ENCODE measurements around the gene SH3GL1. TPM values are rescaled to one million over a fixed set of nuclear protein-coding genes. Genes with fewer than 3 reads are reported as not detected.

SH3GL1 gene
- total and polyA plus RNA-seq, 10 of the 15 experiments (the other 5 are each of a cell fraction or from before 2014, with no cell fraction given), result 0.93 to 47.4 (median 28.4) TPM

- POLR2A ChIA-PET, result no interaction called here
- CTCF ChIA-PET, result no interaction called here
- Histone ChIP-seq H3K9ac (ENCODE audit: control insufficient read depth, insufficient read depth, low read length) (no peak overlapping the region), H4K20me1 (ENCODE audit: control insufficient read depth, insufficient read depth) (no peaks in the 10 kb centered on the region), H3K4me3 (no peak overlapping the region), H3K4me2 (ENCODE audit: control insufficient read depth, insufficient read depth) (no peak overlapping the region), H3K36me3 (ENCODE audit: control insufficient read depth in 2 of 2, insufficient read depth in 2 of 2, low read length in 1 of 2) (peaks cover 14 to 33% of the 10 kb centered on the region in 2 experiments; a peak in 3 of 4 replicates), H2AFZ (ENCODE audit: control insufficient read depth, low read depth, low read length) (no peak overlapping the region), H3K4me1 (ENCODE audit: control insufficient read depth, insufficient read depth, low read length) (peaks cover 21% of the 10 kb centered on the region), H3K79me2 (ENCODE audit: control insufficient read depth, insufficient read depth, low read length) (no peaks in the 10 kb centered on the region), H3K9me3 (replicated peaks; ENCODE audit: control insufficient read depth, insufficient read depth, low read length) (no peaks in the 10 kb centered on the region), H3K27ac (ENCODE audit: control insufficient read depth, insufficient read depth) (no peak overlapping the region; the same call in 1 of the 2 replicates), H3K27me3 (replicated peaks in 1 of 2; ENCODE audit: control insufficient read depth in 2 of 2, insufficient read depth in 2 of 2, low read length in 1 of 2) (no peaks in the 10 kb centered on the region)
- no TSS peak for BruUV-seq (replicated peaks)
- in situ Hi-C loops (cut with MboI), result no loop called here
- no peak for TF ChIP-seq STAT1 (conservative IDR thresholded peaks at IDR 0.05)
- no peak for TF ChIP-seq BCL3 (IDR thresholded peaks at IDR 0.05; ENCODE audit: borderline replicate concordance, insufficient read depth, low read depth, low read length, poor library complexity, severe bottlenecking)
- no peak for TF ChIP-seq NFYA (IDR thresholded peaks at IDR 0.05; ENCODE audit: borderline replicate concordance, low read depth, low read length)
- no peak for TF ChIP-seq CHD1 (IDR thresholded peaks at IDR 0.05; ENCODE audit: low read depth, low read length)
- TF ChIP-seq RUNX3 (IDR thresholded peaks at IDR 0.05; ENCODE audit: low read length), result no peak
- no peak for TF ChIP-seq ZNF622 (IDR thresholded peaks at IDR 0.05)
- WGBS (ENCODE audit: insufficient coverage, insufficient replicate concordance, low lambda C conversion rate, missing lambda C conversion rate), result over 99% methylated on average over 16 of the region's 16 CpGs
- SMC1A ChIA-PET (ENCODE audit: uncharacterized antibody, unreplicated experiment), result no interaction called here
- no peak for DNase-seq (ENCODE audit: low read depth, low spot score)
- intact Hi-C loops (cut with micrococcal nuclease; ENCODE audit: unreplicated experiment), result no loop called here
- RAD21 ChIA-PET (ENCODE audit: unreplicated experiment), result no interaction called here
- ATAC-seq, result no peak
- FAIRE-seq, result no peak
Observed at GRCh38 chr19:4429256-4429655, 28.9 kb upstream of the SH3GL1 start.

- H3K4me2 ChIP-seq (ENCODE audit: control insufficient read depth, insufficient read depth), result no peak overlapping the region
- no TSS peak for BruUV-seq (replicated peaks)
- ChIA-PET POLR2A (no interaction called here), RAD21 (ENCODE audit: unreplicated experiment) (no interaction called here), SMC1A (ENCODE audit: uncharacterized antibody, unreplicated experiment) (no interaction called here), CTCF (no interaction called here)
- 93% methylated on average over 20 of the region's 20 CpGs for WGBS (ENCODE audit: insufficient coverage, insufficient replicate concordance, low lambda C conversion rate, missing lambda C conversion rate)
- H4K20me1 ChIP-seq (ENCODE audit: control insufficient read depth, insufficient read depth), result no peaks in the 10 kb centered on the region
- H3K9me3 ChIP-seq (replicated peaks; ENCODE audit: control insufficient read depth, insufficient read depth, low read length), result no peaks in the 10 kb centered on the region
- H3K4me1 ChIP-seq (ENCODE audit: control insufficient read depth, insufficient read depth, low read length), result peaks cover 28% of the 10 kb centered on the region
- FAIRE-seq (no peak), ATAC-seq (no peak), DNase-seq (ENCODE audit: low read depth, low spot score) (no peak)
- H3K79me2 ChIP-seq (ENCODE audit: control insufficient read depth, insufficient read depth, low read length), result no peaks in the 10 kb centered on the region
- intact Hi-C loops (cut with micrococcal nuclease; ENCODE audit: unreplicated experiment), result no loop called here
- no peak overlapping the region for H2AFZ ChIP-seq (ENCODE audit: control insufficient read depth, low read depth, low read length)
- in situ Hi-C loops (cut with MboI), result no loop called here
- no peak overlapping the region for H3K4me3 ChIP-seq
- H3K27me3 ChIP-seq (replicated peaks in 1 of 2; ENCODE audit: control insufficient read depth in 2 of 2, insufficient read depth in 2 of 2, low read length in 1 of 2), result no peaks in the 10 kb centered on the region
- no peak overlapping the region for H3K9ac ChIP-seq (ENCODE audit: control insufficient read depth, insufficient read depth, low read length)
- H3K27ac ChIP-seq (ENCODE audit: control insufficient read depth, insufficient read depth), result no peak overlapping the region
- peaks cover 14 to 35% of the 10 kb centered on the region in 2 experiments; a peak in 3 of 4 replicates for H3K36me3 ChIP-seq (ENCODE audit: control insufficient read depth in 2 of 2, insufficient read depth in 2 of 2, low read length in 1 of 2)
- TF ChIP-seq NFIC (IDR thresholded peaks at IDR 0.05; ENCODE audit: low read depth, low read length), result no peak
- no peak for TF ChIP-seq CREM (IDR thresholded peaks at IDR 0.05; ENCODE audit: low read depth)
- no peak for TF ChIP-seq PRDM15 (CRISPR knock-in tag; IDR thresholded peaks at IDR 0.05)
- TF ChIP-seq TBL1XR1 (IDR thresholded peaks at IDR 0.05; ENCODE audit: low read depth, low read length), result no peak
- no peak for TF ChIP-seq EED (IDR thresholded peaks at IDR 0.05; ENCODE audit: low read depth)
- TF ChIP-seq SRF (IDR thresholded peaks at IDR 0.05; ENCODE audit: low read depth in 2 of 2, low read length in 2 of 2), result no peak
Observed at GRCh38 chr19:4428326-4428975, 28.1 kb upstream of the SH3GL1 start.
